Liver (tissue), 9 donors: ENCODE measurements around the gene POU3F2. TPM values are rescaled to one million over a fixed set of nuclear protein-coding genes. Genes with fewer than 3 reads are reported as not detected.

Experiments
- DNase-seq: peaks from one replicate; pipeline ENCODE4 v3.0.0-alpha.2; 2017; ENCODE audit warnings: low spot score
- H3K27ac ChIP-seq, 2 donors: one replicate each; pipeline ENCODE4 v1.7.0; 2013; ENCODE audit warnings: inconsistent platforms in 2 of 2, low read length in 2 of 2, control low read depth in 1 of 2, low read depth in 1 of 2, mild to moderate bottlenecking in 1 of 2
- H3K27me3 ChIP-seq, 4 donors: one replicate each; pipeline versions ENCODE4 v1.6.1 to v1.7.0; 2013; ENCODE audit warnings: low read length in 3 of 4, inconsistent platforms in 1 of 4, mild to moderate bottlenecking in 1 of 4, moderate library complexity in 1 of 4; ENCODE audit not compliant: control insufficient read depth in 4 of 4, insufficient read depth in 4 of 4
- H3K36me3 ChIP-seq, 4 donors: one replicate each; pipeline versions ENCODE4 v1.6.1 to v1.7.0; 2013; ENCODE audit warnings: low read length in 3 of 4, mild to moderate bottlenecking in 3 of 4, low read depth in 1 of 4, moderate library complexity in 1 of 4; ENCODE audit not compliant: control insufficient read depth in 4 of 4, insufficient read depth in 3 of 4
- H3K4me1 ChIP-seq, 4 donors: one replicate each; pipeline versions ENCODE4 v1.6.1 to v1.7.0; 2013; ENCODE audit warnings: low read length in 3 of 4, mild to moderate bottlenecking in 3 of 4, moderate library complexity in 1 of 4; ENCODE audit not compliant: control insufficient read depth in 4 of 4, insufficient read depth in 4 of 4
- H3K4me3 ChIP-seq, 3 donors: one replicate each; pipeline versions ENCODE4 v1.6.1 to v1.7.0; 2013; ENCODE audit warnings: low read length in 3 of 3, control low read depth in 1 of 3, low read depth in 1 of 3, mild to moderate bottlenecking in 1 of 3
- H3K9ac ChIP-seq, 2 donors: one replicate each; pipeline ENCODE4 v1.7.0; 2013; ENCODE audit warnings: low read length in 2 of 2, mild to moderate bottlenecking in 2 of 2, moderate library complexity in 2 of 2, control low read depth in 1 of 2, low read depth in 1 of 2
- H3K9me3 ChIP-seq, 4 donors: one replicate each; pipeline versions ENCODE4 v1.6.1 to v1.7.0; 2013; ENCODE audit warnings: low read length in 3 of 4; ENCODE audit not compliant: control insufficient read depth in 4 of 4
- EGR1 ChIP-seq, 2 donors: IDR thresholded peaks; 2 replicates each; pipeline ENCODE4 v1.6.1; 2016 to 2018; ENCODE audit warnings: antibody characterized with exemption in 2 of 2, low read depth in 2 of 2
- FOXA1 ChIP-seq: IDR thresholded peaks from 2 replicates; pipeline ENCODE4 v1.6.1; 2016; ENCODE audit warnings: antibody characterized with exemption
- GABPA ChIP-seq, 2 donors: IDR thresholded peaks in 1 of 2; conservative IDR thresholded peaks in 1 of 2; 2 replicates each; pipeline ENCODE4 v1.6.1; 2016; ENCODE audit warnings: antibody characterized with exemption in 2 of 2, mild to moderate bottlenecking in 1 of 2, moderate library complexity in 1 of 2
- HNF4A ChIP-seq, 2 donors: conservative IDR thresholded peaks; 2 replicates each; pipeline ENCODE4 v1.6.1; 2016; ENCODE audit warnings: antibody characterized with exemption in 2 of 2, mild to moderate bottlenecking in 2 of 2
- HNF4G ChIP-seq: IDR thresholded peaks from 2 replicates; pipeline ENCODE4 v1.6.1; 2016; ENCODE audit warnings: antibody characterized with exemption
- JUND ChIP-seq, 2 donors: IDR thresholded peaks; 2 replicates each; pipeline ENCODE4 v1.6.1; 2016; ENCODE audit warnings: antibody characterized with exemption in 2 of 2
- MAX ChIP-seq: IDR thresholded peaks from 2 replicates; pipeline ENCODE4 v1.6.1; 2016; ENCODE audit warnings: antibody characterized with exemption
- NR2F2 ChIP-seq: IDR thresholded peaks from 2 replicates; pipeline ENCODE4 v1.6.1; 2016; ENCODE audit warnings: antibody characterized with exemption
- RAD21 ChIP-seq, 2 donors: IDR thresholded peaks; 2 replicates each; pipeline ENCODE4 v1.6.1; 2016; ENCODE audit warnings: antibody characterized with exemption in 2 of 2, mild to moderate bottlenecking in 2 of 2
- REST ChIP-seq: IDR thresholded peaks from 2 replicates; pipeline ENCODE4 v1.6.1; 2016; ENCODE audit warnings: antibody characterized with exemption, mild to moderate bottlenecking
- RXRA ChIP-seq, 2 donors: IDR thresholded peaks; 2 replicates each; pipeline ENCODE4 v1.6.1; 2017 to 2018; ENCODE audit warnings: antibody characterized with exemption in 2 of 2, mild to moderate bottlenecking in 1 of 2
- SP1 ChIP-seq: IDR thresholded peaks from 2 replicates; pipeline ENCODE4 v1.6.1; 2018; ENCODE audit warnings: antibody characterized with exemption, mild to moderate bottlenecking
- TAF1 ChIP-seq: conservative IDR thresholded peaks from 2 replicates; pipeline ENCODE4 v1.6.1; 2016; ENCODE audit warnings: antibody characterized with exemption, mild to moderate bottlenecking
- YY1 ChIP-seq: IDR thresholded peaks from 2 replicates; pipeline ENCODE4 v1.6.1; 2016; ENCODE audit warnings: antibody characterized with exemption, mild to moderate bottlenecking
- WGBS: extraction: QIAGEN DNeasy Blood & Tissue Kit; methylation state at CpG from one replicate; pipeline ENCODE4 v1.1.7; 2013; 5-methylcytosine and 5-hydroxymethylcytosine counted together
- polyA plus RNA-seq, 2 donors: library from polyadenylated mRNA; stranded (reverse) in 1 of 2; unstranded in 1 of 2; fragments of 200-250 nt in 1 of 2; fragments of >200 nt in 1 of 2; fragmentation: Nextera tagmentation in 1 of 2; extraction: Ambion mirVana in 1 of 2; gene quantifications; one replicate each; pipeline versions ENCODE4 v1.2.1 to v1.2.3, GENCODE V29; 2013 to 2015
- total RNA-seq, 2 donors: library from RNA; depleted of rRNA; stranded (reverse); fragments of >200 nt; gene quantifications; one replicate each; pipeline ENCODE4 v1.2.3, GENCODE V29; 2014
- TF ChIP-seq, protein P1 (sequence below): fragments of 150-350 bp; IDR thresholded peaks from 2 replicates; pipeline ENCODE4 v1.5.1; 2017; ENCODE audit warnings: improper control_type of control experiment, low read depth, low read length; ENCODE audit not compliant: missing input control
- TF ChIP-seq, protein P2 (sequence below): IDR thresholded peaks from 2 replicates; pipeline ENCODE4 v1.6.1; 2016; ENCODE audit warnings: antibody characterized with exemption
- TF ChIP-seq, protein P3 (sequence below): IDR thresholded peaks from 2 replicates; pipeline ENCODE4 v1.6.1; 2016; ENCODE audit warnings: antibody characterized with exemption
- donor health status: healthy.
- donor health status: healthy.
- donor health status: healthy.
- donor health status: healthy.
- donor health status: healthy.

The POU3F2 gene
- total and polyA plus RNA-seq, 4 donors, result not detected

DNA sequence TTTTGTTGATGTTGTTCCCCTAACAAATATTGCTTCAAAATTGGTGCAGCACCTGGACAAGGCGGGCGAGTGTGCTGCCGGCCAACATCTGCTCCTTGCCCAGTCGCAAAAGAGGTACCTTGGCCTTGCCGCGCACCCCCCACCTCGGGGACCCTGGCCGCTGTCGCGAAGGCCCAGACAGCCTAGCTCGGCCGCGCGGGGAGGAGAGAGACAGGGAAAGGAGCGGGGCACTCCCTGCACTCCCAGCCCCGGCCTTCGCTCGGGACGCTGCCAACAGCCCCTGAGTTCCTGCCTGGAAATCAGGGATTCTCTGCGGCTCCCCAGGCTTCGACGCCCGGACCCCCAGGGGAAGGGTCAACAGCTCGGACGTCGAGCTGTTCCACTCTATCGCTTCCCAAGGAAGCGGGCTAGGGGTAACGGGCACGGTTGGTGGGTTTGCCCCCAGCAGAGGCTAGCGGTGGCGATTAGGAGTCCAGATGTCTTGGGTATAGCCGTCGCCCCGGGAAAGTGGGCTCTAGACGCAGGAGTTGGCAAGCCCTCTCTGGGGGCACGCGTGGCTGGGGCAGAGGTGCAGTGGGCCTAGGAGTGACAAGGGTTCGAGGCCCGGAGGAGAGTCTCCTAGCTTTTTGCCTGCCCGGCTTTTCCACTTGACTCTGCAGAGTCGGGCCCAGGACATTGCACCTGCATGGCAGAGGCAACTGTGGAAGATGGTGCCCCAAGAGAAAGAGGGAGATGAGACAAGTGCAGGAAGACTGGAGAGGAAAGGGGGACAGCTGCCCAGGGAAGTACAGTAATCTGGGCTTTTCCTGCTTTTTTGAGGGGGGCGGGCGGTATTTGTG, 8.2 kb downstream of the POU3F2 start:
- no peak overlapping the region for H3K9ac ChIP-seq
- H3K27me3 ChIP-seq, result peaks cover 0 to 32% (median 12%) of the 10 kb centered on the region in 4 donors
- no peak for DNase-seq
- peaks cover 8 to 16% (median 11%) of the 10 kb centered on the region in 4 donors for H3K4me1 ChIP-seq
- no peak overlapping the region for H3K4me3 ChIP-seq
- no peak overlapping the region for H3K27ac ChIP-seq
- TF ChIP-seq NR2F2 (no peak), RXRA (IDR thresholded peaks at IDR 0.05) (no peak), MAX (no peak), HNF4G (no peak), FOXA1 (no peak), SP1 (no peak), REST (no peak), YY1 (no peak)
- TF ChIP-seq, protein P1, sequence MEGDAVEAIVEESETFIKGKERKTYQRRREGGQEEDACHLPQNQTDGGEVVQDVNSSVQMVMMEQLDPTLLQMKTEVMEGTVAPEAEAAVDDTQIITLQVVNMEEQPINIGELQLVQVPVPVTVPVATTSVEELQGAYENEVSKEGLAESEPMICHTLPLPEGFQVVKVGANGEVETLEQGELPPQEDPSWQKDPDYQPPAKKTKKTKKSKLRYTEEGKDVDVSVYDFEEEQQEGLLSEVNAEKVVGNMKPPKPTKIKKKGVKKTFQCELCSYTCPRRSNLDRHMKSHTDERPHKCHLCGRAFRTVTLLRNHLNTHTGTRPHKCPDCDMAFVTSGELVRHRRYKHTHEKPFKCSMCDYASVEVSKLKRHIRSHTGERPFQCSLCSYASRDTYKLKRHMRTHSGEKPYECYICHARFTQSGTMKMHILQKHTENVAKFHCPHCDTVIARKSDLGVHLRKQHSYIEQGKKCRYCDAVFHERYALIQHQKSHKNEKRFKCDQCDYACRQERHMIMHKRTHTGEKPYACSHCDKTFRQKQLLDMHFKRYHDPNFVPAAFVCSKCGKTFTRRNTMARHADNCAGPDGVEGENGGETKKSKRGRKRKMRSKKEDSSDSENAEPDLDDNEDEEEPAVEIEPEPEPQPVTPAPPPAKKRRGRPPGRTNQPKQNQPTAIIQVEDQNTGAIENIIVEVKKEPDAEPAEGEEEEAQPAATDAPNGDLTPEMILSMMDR, result no peak
- H3K36me3 ChIP-seq, result no peaks in the 10 kb centered on the region
- 13% methylated on average over 44 of the region's 44 CpGs for WGBS
- H3K9me3 ChIP-seq, result peaks cover 0 to 2% (median 0%) of the 10 kb centered on the region in 4 donors

- Histone ChIP-seq H3K4me1 (peaks cover 10 to 24% (median 14%) of the 10 kb centered on the region in 4 donors), H3K9me3 (no peaks in the 10 kb centered on the region), H3K27ac (no peak overlapping the region), H3K4me3 (no peak overlapping the region), H3K36me3 (no peaks in the 10 kb centered on the region), H3K9ac (no peak overlapping the region), H3K27me3 (peaks cover 0 to 27% (median 13%) of the 10 kb centered on the region in 4 donors)
- no peak for DNase-seq
- WGBS, result 10% methylated on average over 53 of the region's 53 CpGs
- TF ChIP-seq JUND (IDR thresholded peaks at IDR 0.05), result no peak
- TF ChIP-seq, protein P2, sequence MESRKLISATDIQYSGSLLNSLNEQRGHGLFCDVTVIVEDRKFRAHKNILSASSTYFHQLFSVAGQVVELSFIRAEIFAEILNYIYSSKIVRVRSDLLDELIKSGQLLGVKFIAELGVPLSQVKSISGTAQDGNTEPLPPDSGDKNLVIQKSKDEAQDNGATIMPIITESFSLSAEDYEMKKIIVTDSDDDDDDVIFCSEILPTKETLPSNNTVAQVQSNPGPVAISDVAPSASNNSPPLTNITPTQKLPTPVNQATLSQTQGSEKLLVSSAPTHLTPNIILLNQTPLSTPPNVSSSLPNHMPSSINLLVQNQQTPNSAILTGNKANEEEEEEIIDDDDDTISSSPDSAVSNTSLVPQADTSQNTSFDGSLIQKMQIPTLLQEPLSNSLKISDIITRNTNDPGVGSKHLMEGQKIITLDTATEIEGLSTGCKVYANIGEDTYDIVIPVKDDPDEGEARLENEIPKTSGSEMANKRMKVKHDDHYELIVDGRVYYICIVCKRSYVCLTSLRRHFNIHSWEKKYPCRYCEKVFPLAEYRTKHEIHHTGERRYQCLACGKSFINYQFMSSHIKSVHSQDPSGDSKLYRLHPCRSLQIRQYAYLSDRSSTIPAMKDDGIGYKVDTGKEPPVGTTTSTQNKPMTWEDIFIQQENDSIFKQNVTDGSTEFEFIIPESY, result no peak
- no peak for TF ChIP-seq GABPA (IDR thresholded peaks at IDR 0.05 in 1 of 2, conservative IDR thresholded peaks at IDR 0.05 in 1 of 2)
- TF ChIP-seq REST, result no peak
- TF ChIP-seq TAF1, result no peak
- TF ChIP-seq, protein P3, sequence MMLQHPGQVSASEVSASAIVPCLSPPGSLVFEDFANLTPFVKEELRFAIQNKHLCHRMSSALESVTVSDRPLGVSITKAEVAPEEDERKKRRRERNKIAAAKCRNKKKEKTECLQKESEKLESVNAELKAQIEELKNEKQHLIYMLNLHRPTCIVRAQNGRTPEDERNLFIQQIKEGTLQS, result no peak
- TF ChIP-seq EGR1 (IDR thresholded peaks at IDR 0.05; ENCODE audit: low read depth in 2 of 2), result no peak
- TF ChIP-seq HNF4A (conservative IDR thresholded peaks at IDR 0.05), result no peak
- no peak for TF ChIP-seq SP1
- no peak for TF ChIP-seq YY1
- TF ChIP-seq RXRA (IDR thresholded peaks at IDR 0.05), result no peak
- TF ChIP-seq HNF4G, result no peak
- no peak for TF ChIP-seq NR2F2
- no peak for TF ChIP-seq RAD21 (IDR thresholded peaks at IDR 0.05)
- no peak for TF ChIP-seq FOXA1
Measured at GRCh38 chr6:98843271-98844243, 9.2 kb downstream of the POU3F2 start.
